ENCODE data around the gene FLOT2. TPM values are rescaled to one million over a fixed set of nuclear protein-coding genes. Genes with fewer than 3 reads are reported as not detected.

Gene FLOT2
- total and polyA plus RNA-seq, 4 donors, result 51.8 to 108 (median 78.7) TPM

GRCh38 chr17:28875848-28876550, 21.5 kb downstream of the FLOT2 start:
- intact Hi-C loops (cut with DNase I), result no loop called here
- H3K36me3 ChIP-seq (ENCODE audit: control insufficient read depth in 1 of 2, insufficient read depth in 2 of 2, low read length in 1 of 2), result no peaks in the 10 kb centered on the region
- no peak overlapping the region for H3K27ac ChIP-seq (ENCODE audit: low read depth in 1 of 2, low read length in 2 of 2)
- H3K9me3 ChIP-seq (ENCODE audit: control insufficient read depth, low read length), result no peaks in the 10 kb centered on the region
- H3K27me3 ChIP-seq (ENCODE audit: control insufficient read depth in 1 of 2, insufficient read depth in 2 of 2, low read length in 1 of 2), result no peaks in the 10 kb centered on the region
- 58 to 71% methylated on average over 1 of the region's 1 CpG for WGBS, 2 donors
- DNase-seq (no peak), ATAC-seq (ENCODE audit: low FRiP score) (no peak)
- H3K4me1 ChIP-seq (ENCODE audit: control insufficient read depth in 1 of 2, insufficient read depth in 2 of 2, low read length in 2 of 2), result no peaks in the 10 kb centered on the region
- H3K4me3 ChIP-seq (ENCODE audit: low read length in 2 of 2), result no peak overlapping the region

- no peak overlapping the region for H3K4me3 ChIP-seq (ENCODE audit: low read length in 2 of 2)
- DNase-seq (no peak), ATAC-seq (ENCODE audit: low FRiP score) (no peak)
- H3K27me3 ChIP-seq (ENCODE audit: control insufficient read depth in 1 of 2, insufficient read depth in 2 of 2, low read length in 1 of 2), result no peaks in the 10 kb centered on the region
- H3K36me3 ChIP-seq (ENCODE audit: control insufficient read depth in 1 of 2, insufficient read depth in 2 of 2, low read length in 1 of 2), result no peaks in the 10 kb centered on the region
- H3K4me1 ChIP-seq (ENCODE audit: control insufficient read depth in 1 of 2, insufficient read depth in 2 of 2, low read length in 2 of 2), result no peaks in the 10 kb centered on the region
- 81 to 85% methylated on average over 3 of the region's 3 CpGs for WGBS, 2 donors
- intact Hi-C loops (cut with DNase I), result no loop called here
- H3K27ac ChIP-seq (ENCODE audit: low read depth in 1 of 2, low read length in 2 of 2), result no peak overlapping the region
- H3K9me3 ChIP-seq (ENCODE audit: control insufficient read depth, low read length), result no peaks in the 10 kb centered on the region
These were observed 22.8 kb downstream of the FLOT2 start for GRCh38 chr17:28874750-28875149.

GRCh38 chr17:28873839-28874238, 23.7 kb downstream of the FLOT2 start:
- no peak for ATAC-seq (ENCODE audit: low FRiP score)
- 90 to 93% methylated on average over 7 of the region's 7 CpGs for WGBS, 2 donors
- H3K27ac ChIP-seq (ENCODE audit: low read depth in 1 of 2, low read length in 2 of 2), result no peak overlapping the region
- H3K9me3 ChIP-seq (ENCODE audit: control insufficient read depth, low read length), result no peaks in the 10 kb centered on the region
- no peaks in the 10 kb centered on the region for H3K36me3 ChIP-seq (ENCODE audit: control insufficient read depth in 1 of 2, insufficient read depth in 2 of 2, low read length in 1 of 2)
- no peak for DNase-seq
- intact Hi-C loops (cut with DNase I), result no loop called here
- no peaks in the 10 kb centered on the region for H3K4me1 ChIP-seq (ENCODE audit: control insufficient read depth in 1 of 2, insufficient read depth in 2 of 2, low read length in 2 of 2)
- H3K4me3 ChIP-seq (ENCODE audit: low read length in 2 of 2), result no peak overlapping the region
- H3K27me3 ChIP-seq (ENCODE audit: control insufficient read depth in 1 of 2, insufficient read depth in 2 of 2, low read length in 1 of 2), result no peaks in the 10 kb centered on the region

GRCh38 chr17:28871056-28871579, 26.4 kb downstream of the FLOT2 start:
- Histone ChIP-seq H3K27me3 (ENCODE audit: control insufficient read depth in 1 of 2, insufficient read depth in 2 of 2, low read length in 1 of 2) (no peaks in the 10 kb centered on the region), H3K9me3 (ENCODE audit: control insufficient read depth, low read length) (no peaks in the 10 kb centered on the region), H3K36me3 (ENCODE audit: control insufficient read depth in 1 of 2, insufficient read depth in 2 of 2, low read length in 1 of 2) (no peaks in the 10 kb centered on the region), H3K4me3 (ENCODE audit: low read length in 2 of 2) (no peak overlapping the region), H3K4me1 (ENCODE audit: control insufficient read depth in 1 of 2, insufficient read depth in 2 of 2, low read length in 2 of 2) (no peaks in the 10 kb centered on the region), H3K27ac (ENCODE audit: low read depth in 1 of 2, low read length in 2 of 2) (no peak overlapping the region)
- intact Hi-C loops (cut with DNase I), result no loop called here
- 86 to 89% methylated on average over 6 of the region's 6 CpGs for WGBS, 2 donors
- no peak for ATAC-seq (ENCODE audit: low FRiP score)
- DNase-seq, result no peak

- H3K36me3 ChIP-seq (ENCODE audit: control insufficient read depth in 1 of 2, insufficient read depth in 2 of 2, low read length in 1 of 2), result no peaks in the 10 kb centered on the region
- no peaks in the 10 kb centered on the region for H3K27me3 ChIP-seq (ENCODE audit: control insufficient read depth in 1 of 2, insufficient read depth in 2 of 2, low read length in 1 of 2)
- no peaks in the 10 kb centered on the region for H3K4me1 ChIP-seq (ENCODE audit: control insufficient read depth in 1 of 2, insufficient read depth in 2 of 2, low read length in 2 of 2)
- no peak overlapping the region for H3K27ac ChIP-seq (ENCODE audit: low read depth in 1 of 2, low read length in 2 of 2)
- H3K4me3 ChIP-seq (ENCODE audit: low read length in 2 of 2), result no peak overlapping the region
- intact Hi-C loops (cut with DNase I), result no loop called here
- WGBS, 2 donors, result 88 to 90% methylated on average over 7 of the region's 7 CpGs
- ATAC-seq (ENCODE audit: low FRiP score), result no peak
- H3K9me3 ChIP-seq (ENCODE audit: control insufficient read depth, low read length), result no peaks in the 10 kb centered on the region
- no peak for DNase-seq
These were observed 30.3 kb downstream of the FLOT2 start for GRCh38 chr17:28867276-28867675.

GRCh38 chr17:28865946-28866752, 31.4 kb downstream of the FLOT2 start:
- DNase-seq (no peak), ATAC-seq (ENCODE audit: low FRiP score) (no peak)
- Histone ChIP-seq H3K4me1 (ENCODE audit: control insufficient read depth in 1 of 2, insufficient read depth in 2 of 2, low read length in 2 of 2) (no peaks in the 10 kb centered on the region), H3K9me3 (ENCODE audit: control insufficient read depth, low read length) (no peaks in the 10 kb centered on the region), H3K27me3 (ENCODE audit: control insufficient read depth in 1 of 2, insufficient read depth in 2 of 2, low read length in 1 of 2) (no peaks in the 10 kb centered on the region), H3K4me3 (ENCODE audit: low read length in 2 of 2) (no peak overlapping the region), H3K27ac (ENCODE audit: low read depth in 1 of 2, low read length in 2 of 2) (no peak overlapping the region), H3K36me3 (ENCODE audit: control insufficient read depth in 1 of 2, insufficient read depth in 2 of 2, low read length in 1 of 2) (no peaks in the 10 kb centered on the region)
- intact Hi-C loops (cut with DNase I), result no loop called here
- 87 to 89% methylated on average over 13 of the region's 13 CpGs for WGBS, 2 donors

GRCh38 chr17:28864991-28865849, 32.3 kb downstream of the FLOT2 start:
- H3K4me1 ChIP-seq (ENCODE audit: control insufficient read depth in 1 of 2, insufficient read depth in 2 of 2, low read length in 2 of 2), result no peaks in the 10 kb centered on the region
- no peaks in the 10 kb centered on the region for H3K27me3 ChIP-seq (ENCODE audit: control insufficient read depth in 1 of 2, insufficient read depth in 2 of 2, low read length in 1 of 2)
- H3K27ac ChIP-seq (ENCODE audit: low read depth in 1 of 2, low read length in 2 of 2), result no peak overlapping the region
- no peak overlapping the region for H3K4me3 ChIP-seq (ENCODE audit: low read length in 2 of 2)
- ATAC-seq (ENCODE audit: low FRiP score), result peak; percentile 50
- no peaks in the 10 kb centered on the region for H3K9me3 ChIP-seq (ENCODE audit: control insufficient read depth, low read length)
- peaks cover 0 to 2% of the 10 kb centered on the region in 2 donors for H3K36me3 ChIP-seq (ENCODE audit: control insufficient read depth in 1 of 2, insufficient read depth in 2 of 2, low read length in 1 of 2)
- DNase-seq, result no peak
- WGBS, 2 donors, result 84% methylated on average over 11 of the region's 11 CpGs
- intact Hi-C loops (cut with DNase I), result no loop called here

- 87 to 96% methylated on average over 1 of the region's 1 CpG for WGBS, 2 donors
- no peak overlapping the region for H3K27ac ChIP-seq (ENCODE audit: low read depth in 1 of 2, low read length in 2 of 2)
- DNase-seq, result no peak
- no peaks in the 10 kb centered on the region for H3K9me3 ChIP-seq (ENCODE audit: control insufficient read depth, low read length)
- no peak overlapping the region for H3K4me3 ChIP-seq (ENCODE audit: low read length in 2 of 2)
- no peaks in the 10 kb centered on the region for H3K27me3 ChIP-seq (ENCODE audit: control insufficient read depth in 1 of 2, insufficient read depth in 2 of 2, low read length in 1 of 2)
- peaks cover 0 to 5% of the 10 kb centered on the region in 2 donors for H3K36me3 ChIP-seq (ENCODE audit: control insufficient read depth in 1 of 2, insufficient read depth in 2 of 2, low read length in 1 of 2)
- H3K4me1 ChIP-seq (ENCODE audit: control insufficient read depth in 1 of 2, insufficient read depth in 2 of 2, low read length in 2 of 2), result no peaks in the 10 kb centered on the region
- intact Hi-C loops (cut with DNase I), result no loop called here
- ATAC-seq (ENCODE audit: low FRiP score), result no peak
These were observed 33.6 kb downstream of the FLOT2 start for GRCh38 chr17:28863953-28864352.
